NCI-H82 (cell line): ENCODE results near the gene DPYSL5.
"Not testable (repeated sequence)": the region's sequence is repeated elsewhere in the genome, so short reads cannot be mapped to it uniquely, and the experiment has no call there.

Experiments used
- DNase-seq: peaks from one replicate; lab custom pipeline; 2025; lab: John Stamatoyannopoulos, UW

The DPYSL5 gene

GRCh38 chr2:26875065-26875634 lies 27.2 kb downstream of the DPYSL5 start:
- DNase-seq = no peak

DNA sequence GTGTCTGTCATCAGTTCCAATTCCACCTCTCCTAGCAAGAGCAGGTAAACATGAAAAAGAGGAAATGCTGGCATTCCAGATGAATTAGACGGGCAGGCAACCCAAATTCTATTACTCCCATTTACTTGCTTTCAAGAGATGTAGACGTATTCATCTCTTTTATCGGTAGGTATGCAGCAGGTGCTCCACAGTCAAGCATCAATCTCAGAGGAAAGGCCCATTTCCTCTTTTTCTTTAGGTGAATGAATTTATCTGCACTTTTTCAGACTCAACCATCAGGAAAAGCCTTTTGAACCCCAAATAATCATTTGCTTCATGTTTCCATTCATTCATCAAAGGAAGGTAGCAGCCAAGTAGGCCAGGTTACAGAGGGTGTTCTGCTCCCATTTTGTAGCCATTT lies 27.9 kb downstream of the DPYSL5 start:
- DNase-seq = no peak

DNA sequence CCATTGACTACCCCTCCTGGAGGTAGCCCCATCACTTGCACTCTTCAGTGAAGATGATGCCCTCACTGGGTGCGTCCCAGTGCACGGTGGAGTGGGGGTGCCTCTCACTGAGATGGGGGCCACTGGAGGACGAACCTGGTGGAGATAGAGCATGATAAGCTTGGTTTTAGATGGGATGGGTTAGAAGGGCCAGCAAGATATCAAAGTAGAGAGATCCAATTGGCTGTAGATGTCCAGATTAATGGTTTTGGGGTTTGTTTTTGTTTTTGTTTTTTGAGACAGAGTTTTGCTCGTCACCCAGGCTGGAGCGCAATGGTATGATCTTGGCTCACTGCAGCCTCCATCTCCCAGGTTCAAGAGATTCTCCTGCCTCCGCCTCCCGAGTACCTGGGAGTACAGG lies 28.3 kb downstream of the DPYSL5 start:
- no peak for DNase-seq

DNA sequence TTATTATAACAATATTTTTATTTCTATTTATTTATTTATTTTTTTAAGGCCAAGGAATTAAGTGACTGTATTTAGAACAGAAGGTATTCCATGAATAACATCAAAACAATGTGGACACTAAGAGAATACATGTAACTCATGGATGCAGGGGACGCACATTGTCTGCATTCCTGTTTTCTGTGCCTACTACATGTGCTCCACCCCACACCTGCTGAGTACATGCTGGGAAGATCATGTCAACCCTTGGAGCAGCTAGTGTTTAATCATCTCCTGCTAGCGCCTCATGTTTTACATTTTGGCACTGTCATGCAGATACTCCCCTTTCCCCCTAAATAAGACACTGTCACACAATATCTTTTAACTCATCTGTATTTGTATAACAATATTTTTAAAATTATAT lies 29.3 kb downstream of the DPYSL5 start:
- no peak for DNase-seq

DNA sequence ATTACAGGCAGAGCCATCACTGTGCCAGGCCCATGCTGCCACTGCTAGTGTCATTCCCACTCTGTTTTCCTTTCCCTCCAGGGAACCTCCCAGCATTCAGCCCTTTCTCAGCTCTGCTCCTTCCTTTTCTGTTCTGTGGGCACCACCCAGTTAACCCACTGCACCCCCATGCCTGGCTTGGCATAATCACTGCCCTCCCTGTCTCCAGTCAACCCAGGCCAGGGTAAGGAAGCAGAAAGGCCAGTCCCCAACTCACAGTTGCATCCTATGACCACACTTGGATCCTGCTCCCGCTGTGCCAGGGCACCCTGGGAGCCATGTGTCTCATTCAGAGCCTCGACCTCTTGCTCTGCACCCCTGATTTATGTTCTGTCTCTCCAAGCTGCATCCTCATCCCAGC lies 32.2 kb downstream of the DPYSL5 start:
- no peak for DNase-seq

- DNase-seq = no peak
Measured at GRCh38 chr2:26880910-26881435, 33.0 kb downstream of the DPYSL5 start.

DNA sequence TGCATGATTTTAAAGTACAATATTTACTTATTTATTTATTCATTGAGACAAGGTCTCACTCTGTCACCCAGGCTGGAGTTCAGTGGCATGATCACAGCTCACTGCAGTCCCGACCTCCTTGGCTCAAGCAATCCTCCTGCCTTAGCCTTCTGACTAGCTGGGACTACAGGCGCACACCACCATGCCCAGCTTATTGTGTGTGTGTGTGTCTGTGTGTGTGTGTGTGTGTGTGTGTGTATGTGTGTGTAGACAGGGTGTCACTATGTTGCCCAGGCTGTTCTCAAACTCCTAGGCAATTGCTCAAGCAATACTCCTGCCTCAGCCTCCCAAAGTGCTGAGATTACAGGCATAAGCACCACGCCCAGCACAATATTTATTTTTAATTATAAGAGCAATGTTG lies 34.3 kb downstream of the DPYSL5 start:
- not testable (repeated sequence) for DNase-seq

DNA sequence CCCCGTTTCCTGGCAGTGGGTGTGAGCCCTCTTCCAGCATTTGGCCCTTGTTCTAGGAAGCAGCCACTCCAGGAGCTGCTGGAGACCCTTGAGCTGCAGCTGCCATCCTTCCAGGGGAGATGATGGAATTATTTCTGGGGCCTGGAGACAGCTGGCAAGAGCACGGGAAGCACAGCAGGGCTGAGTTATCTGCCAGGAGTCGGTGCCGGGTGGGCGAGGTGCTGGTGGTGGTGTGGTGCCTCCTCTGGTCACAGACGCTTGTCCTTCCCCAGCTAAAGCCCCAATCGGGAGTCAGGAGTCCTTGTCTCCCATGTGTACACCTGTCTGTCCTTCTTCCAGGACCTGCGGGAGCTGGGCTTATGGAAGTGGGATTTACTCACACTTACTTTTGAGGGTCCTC lies 36.0 kb downstream of the DPYSL5 start:
- peak; percentile 88 for DNase-seq

DNA sequence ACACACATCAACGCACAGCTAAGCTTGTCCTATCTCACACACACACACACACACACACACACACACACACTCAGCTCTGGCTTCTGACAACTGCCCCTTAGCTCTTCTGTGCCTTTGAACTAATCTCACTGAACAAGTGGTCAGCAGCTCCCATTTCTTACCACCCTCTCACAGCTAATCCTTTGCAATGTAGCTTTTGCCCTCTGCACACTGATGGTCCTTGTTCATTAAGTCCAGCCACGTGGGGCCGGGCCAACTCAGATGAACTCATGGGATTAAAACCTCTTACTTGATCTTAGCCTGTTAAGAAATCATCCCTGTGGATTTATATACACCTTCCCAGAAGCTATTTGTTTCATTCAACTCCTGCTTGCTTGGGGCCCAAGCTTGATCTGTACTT lies 36.6 kb downstream of the DPYSL5 start:
- peak; percentile 95 for DNase-seq

DNA sequence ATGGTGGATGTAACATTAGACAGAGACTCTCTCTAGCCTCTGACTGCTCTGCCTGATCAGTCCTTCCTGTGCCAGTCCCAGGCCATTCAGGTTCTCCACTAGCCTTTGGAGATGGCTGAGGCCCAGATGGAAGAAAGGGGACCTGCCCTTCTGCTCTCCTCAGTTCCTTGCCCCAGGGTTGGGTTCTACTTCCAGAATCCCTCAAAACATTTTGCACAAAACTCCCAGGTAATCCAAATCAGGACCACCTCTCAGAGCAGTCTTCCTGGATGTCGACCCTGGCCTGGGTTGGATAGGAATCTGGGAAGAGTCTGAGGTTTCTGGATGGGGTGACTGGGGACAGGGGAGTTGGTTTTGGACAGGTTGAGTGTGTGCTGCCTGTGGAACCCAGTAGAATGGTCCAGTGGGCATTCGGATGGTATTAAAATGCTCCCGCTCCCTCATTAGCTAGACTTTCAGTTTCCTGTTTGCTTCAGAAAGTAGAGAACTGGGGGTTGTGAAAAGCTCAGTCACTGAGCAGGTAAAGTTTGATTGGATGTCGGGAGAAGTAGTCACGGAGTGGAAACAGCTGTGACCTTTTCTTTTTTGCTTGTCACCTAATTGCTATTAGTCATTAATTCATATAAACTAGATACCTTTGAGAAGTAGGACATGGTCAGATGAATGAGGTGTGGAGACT lies 37.9 kb downstream of the DPYSL5 start:
- no peak for DNase-seq

- DNase-seq = no peak
Measured at GRCh38 chr2:26886736-26887135, 38.8 kb downstream of the DPYSL5 start.

DNA sequence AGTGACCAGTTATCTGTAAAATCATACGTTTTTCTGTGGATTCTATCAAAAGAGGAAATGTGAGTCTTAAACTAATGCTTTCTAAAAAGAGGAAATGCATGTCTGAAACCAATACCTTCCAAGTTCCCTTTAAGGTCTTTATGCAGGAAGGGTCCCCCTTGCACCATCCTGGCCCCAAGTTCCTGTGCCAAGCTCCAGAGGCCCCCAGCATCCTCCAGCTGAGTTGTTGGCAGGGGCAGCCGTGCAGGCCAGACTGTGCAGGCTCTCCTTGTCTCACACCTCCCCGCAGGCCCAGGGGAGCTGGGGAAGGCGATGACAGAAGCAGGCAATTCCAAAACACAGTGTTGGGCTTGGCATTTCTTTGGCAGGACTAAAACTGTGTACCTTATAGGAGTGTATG lies 39.2 kb downstream of the DPYSL5 start:
- no peak for DNase-seq

DNA sequence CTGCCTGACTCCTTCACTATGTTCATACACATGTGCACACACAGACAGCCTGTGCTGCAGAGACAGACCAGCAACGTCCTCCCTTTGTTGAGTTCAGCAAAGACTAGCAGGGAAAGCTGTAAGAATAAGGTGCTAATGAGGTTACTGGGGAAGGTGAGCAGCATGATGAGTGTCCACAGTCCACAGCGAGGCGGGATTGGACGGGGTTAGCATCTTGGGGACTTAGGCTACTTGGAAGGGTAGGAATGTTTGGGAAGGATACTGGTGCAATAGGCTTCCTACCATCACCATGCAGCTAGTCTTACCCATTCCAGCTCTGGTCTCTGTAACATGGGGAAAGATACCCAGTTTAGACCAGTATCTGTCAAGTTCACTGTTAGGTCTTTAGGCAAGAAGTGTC lies 41.9 kb downstream of the DPYSL5 start:
- no peak for DNase-seq

DNA sequence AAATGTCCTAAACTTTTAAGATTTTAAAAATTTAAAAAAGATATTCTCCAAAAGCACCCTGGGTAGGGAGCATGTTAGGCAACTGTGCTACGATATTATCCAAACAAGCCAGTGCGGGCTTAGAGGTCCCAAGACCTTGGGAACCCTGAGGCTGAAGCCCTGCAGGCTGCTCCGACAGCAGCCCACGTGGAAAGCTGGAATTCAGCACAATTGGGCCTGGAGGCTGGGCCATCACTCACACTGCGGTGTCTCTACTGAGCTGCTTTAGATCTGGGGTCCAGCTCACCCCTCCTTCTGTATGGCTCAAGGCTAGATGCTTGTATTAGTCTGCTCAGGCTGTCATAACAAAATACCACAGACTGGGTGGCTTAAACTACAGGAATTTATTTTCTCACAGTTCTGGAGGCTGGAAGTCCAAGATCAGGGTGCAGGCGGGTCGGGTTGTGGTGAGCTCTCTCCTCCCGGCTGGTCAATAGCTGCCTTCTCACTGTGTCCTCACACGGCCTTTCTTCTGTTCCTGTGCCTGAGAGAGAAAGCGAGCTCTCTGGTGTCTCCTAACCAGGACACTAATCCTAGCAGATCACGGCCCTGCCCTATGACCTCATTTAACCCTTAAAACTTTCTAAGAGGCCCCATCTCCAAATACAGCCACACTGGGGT lies 42.5 kb downstream of the DPYSL5 start:
- DNase-seq = peak; percentile 27

DNA sequence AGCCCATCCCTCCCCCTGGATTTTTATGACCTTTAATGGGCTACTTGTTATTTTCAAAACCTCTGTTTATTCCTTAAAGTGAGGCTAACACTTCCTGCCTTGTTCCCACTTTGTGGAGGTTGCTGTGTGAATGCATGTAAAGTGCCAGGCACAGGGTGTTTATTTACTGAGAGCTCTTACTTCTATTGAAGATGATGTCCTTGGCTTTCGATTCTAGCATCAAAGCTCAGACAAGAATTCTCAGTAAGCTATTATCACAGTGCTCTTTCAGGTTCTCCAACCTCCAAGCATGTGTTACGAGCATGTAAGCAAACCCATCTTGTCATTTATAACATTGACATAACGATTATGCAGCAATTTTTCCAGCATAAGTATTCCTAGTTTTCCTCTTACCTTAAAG lies 44.2 kb downstream of the DPYSL5 start:
- no peak for DNase-seq

GRCh38 chr2:26892922-26893524 lies 45.1 kb downstream of the DPYSL5 start:
- DNase-seq = peak; percentile 50

GRCh38 chr2:26894136-26894535 lies 46.2 kb downstream of the DPYSL5 start:
- no peak for DNase-seq

- DNase-seq = no peak
Measured at GRCh38 chr2:26897807-26898479, 50.0 kb downstream of the DPYSL5 start.

- DNase-seq = no peak
Measured at GRCh38 chr2:26898480-26899078, 50.6 kb downstream of the DPYSL5 start.

- DNase-seq = no peak
Measured at GRCh38 chr2:26899500-26900164, 51.7 kb downstream of the DPYSL5 start.

- peak; percentile 53 for DNase-seq
Measured at GRCh38 chr2:26900831-26901321, 52.9 kb downstream of the DPYSL5 start.
